Calu3 (cell line): ENCODE measurements around the gene CDH3. TPM values are rescaled to one million over a fixed set of nuclear protein-coding genes. Genes with fewer than 3 reads are reported as not detected.

Experiments used
- BruUV-seq: library from RNA; stranded (reverse); fragments of 400-500 nt; replicated peaks from 2 replicates; lab custom pipeline; 2021; lab: Mats Ljungman, UMichigan
- CTCF ChIA-PET: fragments of 300-600 bp; sonication (Branson Sonifier 250); formaldehyde crosslinking; loops from one replicate; lab custom pipeline; 2022; ENCODE audit warnings: antibody characterized with exemption; lab: Charles Lee
- DNase-seq: peaks from one replicate; pipeline ENCODE4 v3.0.0; 2022
- H3K27ac Mint-ChIP-seq: one replicate; pipeline ENCODE4 v1.8.0; 2022; ENCODE audit warnings: mixed read lengths; ENCODE audit not compliant: unreplicated experiment
- H3K27me3 Mint-ChIP-seq: one replicate; pipeline ENCODE4 v1.8.0; 2022; ENCODE audit warnings: mixed read lengths; ENCODE audit not compliant: unreplicated experiment
- H3K36me3 Mint-ChIP-seq: one replicate; pipeline ENCODE4 v1.8.0; 2022; ENCODE audit warnings: mild to moderate bottlenecking, moderate library complexity, mixed read lengths; ENCODE audit not compliant: insufficient read depth, unreplicated experiment
- H3K4me1 Mint-ChIP-seq: one replicate; pipeline ENCODE4 v1.8.0; 2022; ENCODE audit warnings: mild to moderate bottlenecking, low read depth, mixed read lengths; ENCODE audit not compliant: unreplicated experiment
- H3K4me3 Mint-ChIP-seq: one replicate; pipeline ENCODE4 v1.8.0; 2022; ENCODE audit warnings: mild to moderate bottlenecking, low read depth, moderate library complexity, mixed read lengths; ENCODE audit not compliant: unreplicated experiment
- H3K9me3 Mint-ChIP-seq: one replicate; pipeline ENCODE4 v1.8.0; 2022; ENCODE audit warnings: low read depth, mixed read lengths; ENCODE audit not compliant: unreplicated experiment
- intact Hi-C: fragments of 100-400 bp; cut with micrococcal nuclease; formaldehyde crosslinking; loops from one replicate; pipeline ENCODE4 v1.10.0; 2022; ENCODE audit not compliant: unreplicated experiment
- total RNA-seq: library from RNA; stranded (reverse); gene quantifications from 2 replicates; pipeline ENCODE4 v1.2.3, GENCODE V29; 2022
- TF ChIP-seq, protein P1 (sequence below): fragments of 200-600 bp; IDR thresholded peaks from one replicate; pipeline ENCODE4 v1.8.0; 2022; ENCODE audit warnings: antibody characterized with exemption; ENCODE audit not compliant: unreplicated experiment

Gene CDH3
- total RNA-seq, 1 experiment from 2014 or later: 41.7 TPM

DNA sequence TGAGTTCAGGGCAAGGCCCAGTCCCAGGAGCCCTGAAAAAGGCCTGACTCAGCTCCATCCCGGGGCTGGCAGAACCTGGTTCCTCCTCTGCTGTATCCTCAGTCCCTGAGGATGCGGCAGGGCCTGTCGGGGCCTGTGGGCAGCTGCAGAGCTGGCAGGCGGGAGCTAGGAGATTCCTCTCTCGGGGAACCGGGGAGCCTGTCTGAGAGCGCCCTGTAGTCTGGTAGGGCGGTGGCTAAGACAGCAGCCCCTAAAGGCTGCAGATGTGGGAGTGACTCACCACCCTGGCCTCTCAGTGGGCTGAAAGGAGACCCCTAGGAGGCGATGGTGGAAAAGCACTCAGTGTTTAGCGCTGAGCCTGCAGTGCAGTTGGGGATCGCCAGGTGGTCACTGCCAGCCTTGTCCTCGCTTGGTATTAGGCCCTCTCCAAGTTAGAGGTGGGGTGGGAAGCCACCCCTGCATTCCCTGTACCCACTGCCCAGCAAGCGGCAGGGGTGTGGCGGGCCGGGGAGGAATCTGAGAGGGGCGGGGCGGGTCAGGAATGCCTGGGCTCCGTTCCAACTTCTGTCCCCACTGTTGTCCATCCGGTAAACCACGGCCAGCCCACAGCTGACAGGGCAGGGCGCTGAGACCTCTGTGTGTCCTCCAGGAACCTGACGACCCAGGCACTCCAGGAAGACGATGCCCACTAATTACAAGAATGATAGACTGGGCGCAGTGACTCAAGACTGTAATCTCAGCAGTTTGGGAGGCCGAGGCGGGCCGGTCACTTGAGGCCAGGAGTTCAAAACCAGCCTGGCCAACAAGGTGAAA lies 62.4 kb downstream of the CDH3 start:
- H3K4me3 Mint-ChIP-seq: no peak overlapping the region
- H3K27me3 Mint-ChIP-seq: no peaks in the 10 kb centered on the region
- CTCF ChIA-PET: interaction anchor here (0.6 to 3.0 kb wide), 13 partner anchors 9 to 416 kb away, joined by 3 to 16 read pairs (median 3); partner anchors contain the start of gene CDH1
- H3K36me3 Mint-ChIP-seq: peaks cover 5% of the 10 kb centered on the region
- no TSS peak for BruUV-seq
- intact Hi-C loops: loop anchor here (1.0 to 10.0 kb wide), 4 partner anchors 31 to 407 kb away; partner anchors contain the start of gene TANGO6
- H3K4me1 Mint-ChIP-seq: peaks cover 53% of the 10 kb centered on the region
- no peaks in the 10 kb centered on the region for H3K9me3 Mint-ChIP-seq
- DNase-seq: peak; percentile 97
- H3K27ac Mint-ChIP-seq: peak overlapping the region; percentile 71
- TF ChIP-seq, protein P1, sequence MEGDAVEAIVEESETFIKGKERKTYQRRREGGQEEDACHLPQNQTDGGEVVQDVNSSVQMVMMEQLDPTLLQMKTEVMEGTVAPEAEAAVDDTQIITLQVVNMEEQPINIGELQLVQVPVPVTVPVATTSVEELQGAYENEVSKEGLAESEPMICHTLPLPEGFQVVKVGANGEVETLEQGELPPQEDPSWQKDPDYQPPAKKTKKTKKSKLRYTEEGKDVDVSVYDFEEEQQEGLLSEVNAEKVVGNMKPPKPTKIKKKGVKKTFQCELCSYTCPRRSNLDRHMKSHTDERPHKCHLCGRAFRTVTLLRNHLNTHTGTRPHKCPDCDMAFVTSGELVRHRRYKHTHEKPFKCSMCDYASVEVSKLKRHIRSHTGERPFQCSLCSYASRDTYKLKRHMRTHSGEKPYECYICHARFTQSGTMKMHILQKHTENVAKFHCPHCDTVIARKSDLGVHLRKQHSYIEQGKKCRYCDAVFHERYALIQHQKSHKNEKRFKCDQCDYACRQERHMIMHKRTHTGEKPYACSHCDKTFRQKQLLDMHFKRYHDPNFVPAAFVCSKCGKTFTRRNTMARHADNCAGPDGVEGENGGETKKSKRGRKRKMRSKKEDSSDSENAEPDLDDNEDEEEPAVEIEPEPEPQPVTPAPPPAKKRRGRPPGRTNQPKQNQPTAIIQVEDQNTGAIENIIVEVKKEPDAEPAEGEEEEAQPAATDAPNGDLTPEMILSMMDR: peak; percentile 72

DNA sequence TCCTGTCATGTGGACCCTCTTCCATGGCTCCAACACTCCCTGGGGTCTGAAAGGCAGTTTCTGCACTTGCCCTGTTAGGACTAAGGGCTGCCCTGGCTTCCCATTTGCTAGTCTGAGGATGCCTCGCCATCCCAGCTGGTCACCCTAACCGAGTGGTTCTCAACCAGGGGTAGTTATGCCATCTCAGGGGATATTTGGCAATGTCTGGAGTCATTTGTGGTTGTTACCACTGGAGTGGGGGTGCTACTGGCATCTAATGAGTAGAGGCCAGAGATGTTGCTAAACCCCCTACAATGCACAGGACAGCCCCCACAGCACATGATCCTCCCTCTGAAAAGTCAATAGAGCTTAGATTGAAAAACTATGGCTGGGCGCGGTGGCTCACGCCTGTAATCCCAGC lies 65.1 kb downstream of the CDH3 start:
- CTCF ChIA-PET: no interaction called here
- no peaks in the 10 kb centered on the region for H3K27me3 Mint-ChIP-seq
- no peak overlapping the region for H3K4me3 Mint-ChIP-seq
- BruUV-seq: no TSS peak
- TF ChIP-seq, protein P1: no peak
- H3K4me1 Mint-ChIP-seq: peaks cover 43% of the 10 kb centered on the region
- H3K9me3 Mint-ChIP-seq: no peaks in the 10 kb centered on the region
- DNase-seq: no peak
- intact Hi-C loops: no loop called here
- H3K36me3 Mint-ChIP-seq: no peaks in the 10 kb centered on the region
- H3K27ac Mint-ChIP-seq: peak overlapping the region; percentile 8

DNA sequence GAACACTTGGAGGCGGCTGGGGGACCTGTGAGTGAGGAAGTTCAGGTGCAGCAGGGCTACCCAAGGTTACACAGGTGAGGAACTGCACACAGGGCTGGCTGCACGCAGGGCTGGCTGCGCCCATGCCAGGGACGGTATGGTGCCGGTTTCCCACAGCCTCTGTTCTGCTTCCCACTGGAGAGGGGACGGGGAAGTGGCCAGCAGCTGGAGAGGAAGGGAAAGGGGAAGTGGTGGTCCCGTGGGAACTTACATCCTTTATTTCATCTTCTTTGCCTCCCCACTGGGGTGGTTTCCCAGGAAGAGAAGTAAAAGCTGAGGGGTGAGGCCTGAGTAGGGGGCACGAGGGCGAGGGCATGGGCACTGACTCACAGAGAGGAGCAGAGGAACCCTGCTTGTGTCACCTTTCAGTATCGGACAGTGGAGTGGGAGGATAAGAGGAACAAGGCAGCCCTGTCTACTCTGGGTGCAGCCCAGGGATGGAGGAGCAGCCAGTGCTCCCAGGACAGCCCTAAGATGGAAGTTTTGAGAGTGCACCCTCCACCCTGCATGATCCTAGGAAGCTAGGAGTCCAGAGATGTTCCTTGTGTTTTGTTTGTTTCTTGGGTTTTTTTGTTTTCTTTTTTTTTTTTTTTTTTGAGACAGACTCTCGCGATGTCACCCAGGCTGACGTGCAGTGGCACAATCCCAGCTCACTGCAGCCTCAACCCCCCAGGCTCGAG lies 66.5 kb downstream of the CDH3 start:
- Mint-ChIP-seq H3K9me3 (no peaks in the 10 kb centered on the region), H3K27ac (peak overlapping the region; percentile 36), H3K4me3 (no peak overlapping the region), H3K27me3 (no peaks in the 10 kb centered on the region), H3K4me1 (peaks cover 41% of the 10 kb centered on the region), H3K36me3 (no peaks in the 10 kb centered on the region)
- BruUV-seq: no TSS peak
- TF ChIP-seq, protein P1: no peak
- no peak for DNase-seq
- CTCF ChIA-PET: interaction anchor here (0.7 kb wide), 1 partner anchor 627 kb away, joined by 3 read pairs; no protein-coding TSS in a partner anchor
- intact Hi-C loops: no loop called here

DNA sequence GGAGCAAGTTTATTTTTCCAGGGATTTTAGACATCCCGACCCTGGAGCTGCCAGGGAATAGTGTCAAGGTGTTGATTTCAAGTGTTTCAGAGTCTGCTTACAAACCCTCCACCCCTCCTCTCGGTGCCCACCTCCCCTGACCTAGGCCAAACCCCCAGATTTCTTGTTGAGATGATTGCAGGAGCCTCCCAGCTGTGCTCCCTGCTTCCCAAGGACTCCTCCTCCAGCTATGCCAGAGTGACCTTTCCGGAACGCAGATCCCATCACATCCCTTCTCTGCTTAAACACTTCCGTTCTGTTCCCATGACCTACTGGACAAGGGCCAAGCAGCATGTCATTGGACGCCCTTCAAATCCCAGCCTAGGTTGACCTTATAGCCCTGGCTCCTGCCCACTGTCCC lies 68.3 kb downstream of the CDH3 start:
- H3K27me3 Mint-ChIP-seq: no peaks in the 10 kb centered on the region
- no TSS peak for BruUV-seq
- intact Hi-C loops: no loop called here
- CTCF ChIA-PET: no interaction called here
- peaks cover 27% of the 10 kb centered on the region for H3K4me1 Mint-ChIP-seq
- no peak overlapping the region for H3K4me3 Mint-ChIP-seq
- no peaks in the 10 kb centered on the region for H3K36me3 Mint-ChIP-seq
- no peak for DNase-seq
- no peaks in the 10 kb centered on the region for H3K9me3 Mint-ChIP-seq
- TF ChIP-seq, protein P1: no peak
- no peak overlapping the region for H3K27ac Mint-ChIP-seq
